Activated T-cell treated with anti-CD3 and anti-CD28 coated beads, Interleukin-2, amount 50 U/mL, for 1 hour (primary cell): Measurements from ENCODE around the gene NGRN.
"Not testable (repeated sequence)": the region's sequence is repeated elsewhere in the genome, so short reads cannot be mapped to it uniquely, and the experiment has no call there.

Source experiments
- DNase-seq: peaks from one replicate; pipeline ENCODE4 v3.0.0-alpha.2; 2020

The NGRN gene

GRCh38 chr15:90286678-90287077 lies 21.2 kb downstream of the NGRN start:
- peak; percentile 36 for DNase-seq

GRCh38 chr15:90287101-90287500 lies 21.6 kb downstream of the NGRN start:
- no peak for DNase-seq

GRCh38 chr15:90287946-90288345 lies 22.5 kb downstream of the NGRN start:
- DNase-seq = no peak

- DNase-seq = no peak
Measured at GRCh38 chr15:90291679-90292356, 26.3 kb downstream of the NGRN start.

GRCh38 chr15:90293040-90293810 lies 27.8 kb downstream of the NGRN start:
- DNase-seq = peak; percentile 76

GRCh38 chr15:90294159-90294558 lies 28.7 kb downstream of the NGRN start:
- no peak for DNase-seq

GRCh38 chr15:90294601-90295269 lies 29.3 kb downstream of the NGRN start:
- no peak for DNase-seq

GRCh38 chr15:90295270-90295648 lies 29.8 kb downstream of the NGRN start:
- no peak for DNase-seq

- not testable (repeated sequence) for DNase-seq
Measured at GRCh38 chr15:90296316-90296884, 30.9 kb downstream of the NGRN start.

- DNase-seq = no peak
Measured at GRCh38 chr15:90297021-90297420, 31.5 kb downstream of the NGRN start.

- DNase-seq = no peak
Measured at GRCh38 chr15:90300541-90300940, 35.1 kb downstream of the NGRN start.

GRCh38 chr15:90300988-90301706 lies 35.7 kb downstream of the NGRN start:
- DNase-seq = peak; percentile 65

- DNase-seq = no peak
Measured at GRCh38 chr15:90301707-90302300, 36.3 kb downstream of the NGRN start.

- DNase-seq = not testable (repeated sequence)
Measured at GRCh38 chr15:90305355-90305754, 39.9 kb downstream of the NGRN start.

- DNase-seq = no peak
Measured at GRCh38 chr15:90305932-90306331, 40.5 kb downstream of the NGRN start.

GRCh38 chr15:90306560-90306959 lies 41.1 kb downstream of the NGRN start:
- no peak for DNase-seq

- DNase-seq = no peak
Measured at GRCh38 chr15:90307661-90308060, 42.2 kb downstream of the NGRN start.

- DNase-seq = no peak
Measured at GRCh38 chr15:90309020-90309419, 43.5 kb downstream of the NGRN start.

- no peak for DNase-seq
Measured at GRCh38 chr15:90315278-90315982, 50.0 kb downstream of the NGRN start.

- DNase-seq = no peak
Measured at GRCh38 chr15:90316139-90316538, 50.7 kb downstream of the NGRN start.

GRCh38 chr15:90318591-90318990 lies 53.1 kb downstream of the NGRN start:
- no peak for DNase-seq
